Head of caudate nucleus (tissue), 42 donors: ENCODE results near the gene ARL4C.

Experiments used
- DNase-seq, 42 donors: peaks; one replicate each; pipeline versions ENCODE4 v3.0.0 to v3.0.0-alpha.2; 2020 to 2021; ENCODE audit warnings: mixed read lengths in 7 of 42
- intact Hi-C: fragments of 100-400 bp; cut with DNase I; formaldehyde crosslinking; loops from one replicate; pipeline ENCODE4 v1.15.0; 2022

Gene ARL4C

DNA sequence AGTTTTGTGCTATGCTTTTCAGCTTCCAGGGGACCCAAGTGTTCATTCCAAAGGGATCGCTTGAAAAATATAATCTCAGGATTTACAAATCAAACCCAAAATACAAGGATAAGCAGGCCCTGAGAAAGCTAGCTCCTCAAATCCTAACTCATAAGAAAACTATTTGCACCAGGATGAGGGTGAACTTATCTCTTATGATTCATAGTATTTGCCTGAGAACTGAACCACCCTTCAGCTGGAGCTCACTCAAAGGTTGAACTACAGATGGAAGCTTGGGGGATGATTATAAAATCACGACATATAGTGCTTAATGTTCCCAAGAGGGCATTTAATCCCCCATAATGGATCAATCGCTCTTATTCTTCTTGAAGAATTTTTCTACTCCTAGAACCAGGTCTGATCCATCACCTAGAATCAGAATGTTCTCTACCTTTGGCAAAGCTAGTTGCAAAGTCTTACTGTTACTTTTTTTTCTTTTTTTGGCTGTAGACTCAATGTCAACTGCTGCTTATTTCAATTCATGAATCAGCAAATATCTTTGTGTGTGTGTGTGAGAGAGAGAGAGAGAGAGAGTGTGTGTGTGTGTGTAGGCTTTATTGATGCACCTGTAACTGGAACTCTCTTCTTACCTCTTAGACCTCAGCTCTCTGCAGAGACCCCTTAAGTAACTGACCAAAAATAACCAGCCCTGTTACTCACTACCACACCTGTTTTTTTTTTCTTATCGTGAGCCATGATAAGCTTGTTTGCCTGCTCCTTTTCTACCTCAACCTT is 44.8 kb downstream of the ARL4C start:
- intact Hi-C loops, result no loop called here
- no peak for DNase-seq

DNA sequence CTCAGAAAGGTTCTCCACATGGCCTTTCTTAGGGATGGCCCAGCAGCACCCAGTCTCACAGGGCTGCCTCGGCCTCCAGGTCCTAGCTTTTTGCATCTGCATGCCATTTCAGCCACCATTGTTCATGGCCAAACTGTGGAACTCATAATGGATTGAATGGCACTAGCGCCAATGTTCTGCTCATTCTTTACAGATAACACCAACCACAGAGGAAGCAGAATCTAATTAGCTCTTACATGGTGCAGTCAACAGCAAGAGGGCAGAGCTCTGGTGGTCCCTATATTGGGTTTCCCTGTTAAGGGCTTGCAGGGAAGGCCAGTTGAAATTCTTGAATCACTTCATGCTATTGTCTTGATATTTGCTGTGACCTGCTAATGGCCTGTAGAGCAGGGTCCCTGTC is 45.6 kb downstream of the ARL4C start:
- DNase-seq, result no peak
- intact Hi-C loops, result no loop called here

DNA sequence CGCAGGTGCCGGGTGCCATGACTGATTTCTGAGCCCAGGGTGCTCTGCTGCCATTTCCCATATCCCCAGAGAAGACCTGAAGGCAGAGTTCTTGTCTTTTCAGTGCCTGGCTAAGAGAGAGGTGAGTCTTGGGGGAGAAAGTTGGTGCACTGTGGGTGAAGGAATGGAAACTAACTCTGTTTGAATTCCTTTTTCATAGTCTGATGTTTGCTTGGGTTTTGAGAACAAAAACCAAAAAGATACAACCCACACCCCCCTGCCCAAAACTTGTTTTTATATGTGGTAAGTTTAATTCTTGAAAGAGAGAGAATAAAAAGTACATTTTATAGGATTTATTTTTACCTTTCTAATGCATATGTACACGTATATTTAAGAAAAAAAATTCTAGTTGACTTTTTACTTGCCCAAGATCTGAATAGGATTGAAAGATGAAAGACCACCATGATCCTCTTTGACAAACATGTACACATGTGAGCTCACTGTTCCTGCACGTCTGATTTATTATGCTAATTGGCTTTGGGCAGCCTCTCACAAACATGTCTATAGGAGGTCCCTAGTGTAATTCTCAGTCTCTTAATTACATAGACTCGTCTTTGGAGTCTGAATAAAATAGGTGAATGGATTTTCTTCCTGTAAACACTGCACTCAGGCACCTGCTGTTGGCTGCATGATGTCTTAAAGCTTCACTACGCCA is 46.3 kb downstream of the ARL4C start:
- no peak for DNase-seq
- intact Hi-C loops, result no loop called here

DNA sequence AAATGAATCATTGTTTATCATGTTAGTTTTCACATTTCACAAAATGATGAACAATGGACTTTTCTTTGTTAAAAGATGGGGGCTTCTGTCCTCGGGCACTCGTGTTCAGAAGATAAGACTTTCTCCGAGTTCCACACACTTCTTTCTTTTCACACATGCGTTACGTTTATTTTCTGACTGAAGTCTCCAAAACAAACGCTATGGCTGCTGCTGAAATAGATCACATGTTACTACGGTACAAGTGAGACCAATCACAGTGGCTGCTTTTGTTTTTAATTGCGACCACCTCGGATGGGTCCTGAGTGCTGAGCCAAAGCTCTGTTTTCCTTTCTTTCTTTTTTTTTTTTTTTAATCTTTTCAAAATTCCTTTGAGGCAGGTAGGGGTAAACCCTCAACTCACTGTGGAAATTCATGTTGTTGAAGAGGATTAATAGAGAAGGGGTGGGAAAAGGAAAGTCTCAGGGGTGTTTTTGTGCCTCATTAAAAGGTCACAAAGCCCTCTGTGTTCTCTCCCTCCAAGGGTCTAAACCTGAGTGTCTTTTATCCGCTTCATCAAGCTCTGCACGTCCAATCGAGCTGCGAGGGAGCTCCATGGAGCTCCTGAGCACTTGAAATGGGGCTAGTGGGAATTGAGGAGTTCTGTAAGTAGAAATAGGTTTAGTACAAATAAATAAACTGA is 48.2 kb downstream of the ARL4C start:
- intact Hi-C loops, result no loop called here
- no peak for DNase-seq

DNA sequence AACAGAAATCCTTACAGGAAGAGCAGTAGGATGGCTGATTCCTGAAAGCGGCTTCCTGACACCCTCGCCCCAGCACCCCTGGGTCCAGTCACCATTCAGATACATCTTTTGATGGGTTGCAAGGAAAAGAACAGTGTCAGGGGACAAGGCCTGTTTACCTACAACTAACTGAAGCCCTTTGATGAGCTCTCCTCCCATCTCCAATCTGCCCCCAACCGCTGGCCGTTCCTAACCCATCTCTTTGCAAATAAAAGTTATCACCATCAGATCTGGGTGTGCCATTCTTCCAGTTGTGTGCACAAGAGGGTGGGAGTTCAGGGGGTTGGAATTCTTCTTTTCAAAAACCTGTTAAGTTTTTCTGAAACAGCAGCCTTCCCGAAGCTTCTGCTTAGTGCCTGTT is 48.9 kb downstream of the ARL4C start:
- intact Hi-C loops, result no loop called here
- DNase-seq, result no peak

DNA sequence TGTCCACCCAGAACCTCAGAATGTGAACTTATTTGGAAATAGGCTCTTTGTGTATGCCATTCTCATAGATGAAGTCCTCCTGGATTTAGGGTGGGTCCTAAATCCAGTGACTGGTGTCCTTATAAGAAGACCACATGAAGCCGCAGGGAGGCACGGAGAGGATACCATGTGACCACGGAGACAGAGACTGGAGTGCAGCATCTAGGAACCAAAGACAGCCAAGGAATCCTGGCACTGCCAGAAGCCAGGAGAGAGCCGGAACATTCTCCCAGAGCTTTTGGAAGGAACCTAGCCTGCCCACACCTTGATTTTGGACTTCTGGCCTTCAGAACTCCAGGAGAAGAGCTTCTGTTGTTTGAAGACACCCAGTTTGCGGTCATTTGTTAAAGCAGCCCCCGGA is 49.7 kb downstream of the ARL4C start:
- no peak for DNase-seq
- intact Hi-C loops, result no loop called here

DNA sequence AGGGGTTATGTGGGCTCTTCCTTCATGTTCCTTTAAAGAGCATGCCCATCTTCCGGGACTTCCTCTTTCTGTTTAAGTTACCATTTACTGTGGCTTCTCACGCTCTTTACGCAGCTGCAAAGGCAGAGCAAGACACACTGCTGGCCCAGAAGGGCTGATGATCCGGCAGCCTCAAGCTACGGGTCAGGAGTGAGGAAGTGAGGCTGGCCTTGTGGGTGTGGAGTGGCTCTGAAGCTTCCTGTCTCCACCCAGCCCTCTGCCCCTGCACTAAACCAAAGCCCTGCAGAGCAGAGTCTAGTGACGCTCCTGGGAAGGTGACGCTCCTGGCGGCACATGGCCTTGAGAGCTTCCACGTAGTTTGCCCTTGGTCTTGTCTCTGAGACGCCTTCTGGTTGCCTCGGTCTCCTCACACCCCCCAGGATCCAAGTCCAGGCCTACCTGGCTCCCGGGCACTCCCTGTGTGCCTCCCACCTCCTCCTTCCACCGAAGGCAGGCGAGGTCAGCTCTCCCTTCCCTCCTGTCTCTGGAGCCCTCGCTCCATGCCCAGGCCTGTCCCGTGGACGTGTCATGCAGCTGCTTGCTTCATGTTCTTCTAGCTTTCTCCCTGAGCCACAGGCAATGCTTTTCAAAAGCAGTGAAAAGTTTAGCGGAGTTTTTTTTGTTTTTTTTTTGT is 50.3 kb downstream of the ARL4C start:
- intact Hi-C loops, result no loop called here
- peak in 36 of 42 donors; percentile 14 to 58 (median 37) for DNase-seq

DNA sequence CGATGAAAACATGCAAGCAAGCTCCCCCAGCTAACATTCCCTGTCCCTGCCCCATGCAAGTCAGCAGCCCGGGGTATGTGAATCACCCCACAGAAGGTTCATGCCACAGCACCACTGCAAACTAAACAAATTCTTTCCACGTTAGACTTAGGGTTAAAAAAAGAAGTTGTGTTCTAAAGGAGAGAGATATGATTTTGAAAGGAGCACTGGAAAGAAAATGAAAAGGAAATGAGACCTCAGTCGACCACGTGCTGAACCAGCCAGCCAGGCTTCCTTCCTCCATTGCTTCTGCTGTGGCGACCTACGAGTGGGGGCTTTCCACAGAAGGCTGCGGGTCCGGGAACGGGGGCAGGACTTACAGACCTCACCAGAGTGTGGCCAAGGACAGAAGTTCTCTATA is 52.0 kb downstream of the ARL4C start:
- peak in 11 of 42 donors; percentile 10 to 55 (median 28) for DNase-seq
- intact Hi-C loops, result no loop called here

DNA sequence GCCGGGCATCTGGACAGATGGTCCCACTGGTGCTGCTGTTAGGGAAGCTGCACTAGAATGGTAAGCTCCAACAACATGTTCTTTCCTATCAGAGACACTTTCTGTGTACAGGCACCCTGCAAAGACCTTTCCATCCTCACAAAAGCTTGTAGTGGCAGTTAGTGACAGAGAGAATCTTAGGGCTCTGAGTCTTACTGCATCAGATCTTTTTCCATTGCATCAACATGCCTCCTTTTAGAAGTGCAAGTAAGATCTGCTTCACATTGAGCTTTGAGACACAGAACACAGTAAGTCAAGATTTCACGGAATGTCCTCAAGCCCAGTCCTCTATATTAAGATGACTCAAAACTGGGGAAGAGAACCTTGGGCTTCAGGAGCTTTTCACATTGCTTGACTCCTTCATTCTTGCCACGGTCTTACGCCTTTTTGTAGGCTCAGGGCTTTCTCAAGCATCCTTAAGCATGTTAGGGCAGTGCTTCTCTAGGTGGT is 52.6 kb downstream of the ARL4C start:
- intact Hi-C loops, result no loop called here
- DNase-seq, result no peak
